Stimulated activated CD4-positive, alpha-beta T cell treated with anti-CD3 and anti-CD28 coated beads, TNF-alpha, amount 100 ng/mL, for 4 hours (primary cell): ENCODE data around the gene GFOD1.

Source experiments
- DNase-seq, 3 experiments: peaks; one replicate each; pipeline ENCODE4 v3.0.0-alpha.2; 2020; ENCODE audit warnings: low read depth in 3 of 3

GFOD1 gene

DNA sequence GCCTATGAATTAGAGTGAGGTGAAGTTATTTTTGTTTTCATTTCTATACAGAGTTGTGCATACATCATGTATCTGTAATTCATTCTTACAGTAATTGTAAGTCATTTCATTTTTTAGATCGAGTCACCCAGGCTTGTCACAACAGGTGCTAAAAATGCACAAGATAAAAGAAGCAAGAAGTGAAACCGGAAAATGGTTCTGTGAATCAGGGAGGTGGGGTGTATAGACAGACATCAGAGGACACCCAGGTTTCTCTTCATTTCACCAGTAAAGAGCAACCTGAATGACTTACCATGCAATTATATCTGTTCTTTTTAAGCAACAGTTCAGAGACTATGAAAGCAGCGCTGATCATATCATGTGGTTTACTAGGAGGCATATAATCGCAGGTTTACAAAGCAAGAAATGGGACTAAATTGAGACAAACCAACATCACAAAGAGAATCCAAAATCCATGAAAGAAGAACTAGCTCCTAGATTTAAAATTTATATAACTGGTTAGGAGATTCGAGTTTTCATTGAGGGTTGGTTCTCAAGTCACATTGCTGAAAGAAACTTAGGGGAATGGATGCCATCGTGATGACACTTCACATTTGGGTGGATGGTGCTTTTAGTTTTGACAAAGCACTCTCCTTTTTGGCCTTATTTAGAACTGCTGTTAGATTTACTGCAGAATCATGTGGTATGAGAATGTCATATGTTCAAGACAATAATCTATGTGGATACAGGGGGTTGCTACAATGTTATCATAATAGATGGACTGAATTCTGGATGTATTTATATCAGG lies 131.2 kb downstream of the GFOD1 start:
- DNase-seq: peak in 1 of 3 experiments; percentile 13

GRCh38 chr6:13355043-13355945 lies 132.1 kb downstream of the GFOD1 start:
- DNase-seq: no peak

GRCh38 chr6:13354331-13355042 lies 132.9 kb downstream of the GFOD1 start:
- DNase-seq: no peak

DNA sequence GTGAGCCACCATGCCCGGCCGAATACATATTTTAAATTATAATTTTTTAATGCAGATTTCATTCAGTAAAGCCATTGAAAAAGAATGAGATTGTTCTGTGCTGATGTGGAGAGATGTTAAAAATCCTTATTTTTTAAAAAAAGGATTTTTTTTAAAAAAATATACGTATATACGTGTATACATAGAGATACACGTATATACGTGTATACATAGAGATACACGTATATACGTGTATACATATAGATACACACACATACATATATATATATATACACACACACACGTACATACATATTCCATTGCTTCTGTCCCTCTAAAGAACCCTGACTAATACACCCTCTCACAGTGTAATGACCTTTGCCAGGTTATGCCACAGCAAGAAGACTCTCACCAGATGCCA lies 135.2 kb downstream of the GFOD1 start:
- no peak for DNase-seq

- no peak for DNase-seq
These were observed 136.1 kb downstream of the GFOD1 start for GRCh38 chr6:13351271-13351670.

DNA sequence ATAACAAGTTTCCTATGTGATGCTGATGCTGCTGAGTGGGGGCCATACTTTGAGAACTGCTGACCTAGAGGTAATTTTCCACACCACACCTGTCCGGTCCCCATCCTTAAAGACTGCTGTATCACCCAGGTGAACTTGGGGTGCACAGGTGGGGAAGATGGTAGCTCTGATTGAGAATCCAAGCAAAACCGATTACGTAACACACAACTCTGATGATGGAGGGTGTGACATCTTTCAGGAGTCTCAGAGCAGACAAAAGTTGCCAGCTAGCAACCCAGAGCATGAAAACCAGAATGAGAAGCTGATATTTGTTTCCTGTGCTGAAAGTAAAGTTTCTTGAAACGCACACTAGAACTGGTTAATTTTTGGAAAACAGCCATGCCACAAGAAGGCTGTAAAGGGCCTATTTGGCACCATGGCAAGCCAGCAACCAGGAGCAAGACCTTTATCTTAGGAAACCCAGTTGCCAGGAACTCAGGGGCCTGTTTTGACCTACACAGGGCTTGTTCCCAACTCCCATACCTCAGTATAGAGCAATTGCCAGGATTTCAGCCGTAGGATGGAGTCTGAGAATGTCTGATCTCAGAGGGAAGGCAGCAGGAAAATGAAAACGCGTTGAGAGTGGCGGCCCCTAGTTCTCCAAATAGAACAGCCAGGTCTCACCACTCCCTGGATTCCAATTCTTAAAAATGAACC lies 137.4 kb downstream of the GFOD1 start:
- DNase-seq: no peak

- DNase-seq: no peak
These were observed 138.9 kb downstream of the GFOD1 start for GRCh38 chr6:13348334-13349113.

- DNase-seq: no peak
These were observed 141.2 kb downstream of the GFOD1 start for GRCh38 chr6:13346245-13346644.

GRCh38 chr6:13342414-13343019 lies 144.9 kb downstream of the GFOD1 start:
- no peak for DNase-seq

DNA sequence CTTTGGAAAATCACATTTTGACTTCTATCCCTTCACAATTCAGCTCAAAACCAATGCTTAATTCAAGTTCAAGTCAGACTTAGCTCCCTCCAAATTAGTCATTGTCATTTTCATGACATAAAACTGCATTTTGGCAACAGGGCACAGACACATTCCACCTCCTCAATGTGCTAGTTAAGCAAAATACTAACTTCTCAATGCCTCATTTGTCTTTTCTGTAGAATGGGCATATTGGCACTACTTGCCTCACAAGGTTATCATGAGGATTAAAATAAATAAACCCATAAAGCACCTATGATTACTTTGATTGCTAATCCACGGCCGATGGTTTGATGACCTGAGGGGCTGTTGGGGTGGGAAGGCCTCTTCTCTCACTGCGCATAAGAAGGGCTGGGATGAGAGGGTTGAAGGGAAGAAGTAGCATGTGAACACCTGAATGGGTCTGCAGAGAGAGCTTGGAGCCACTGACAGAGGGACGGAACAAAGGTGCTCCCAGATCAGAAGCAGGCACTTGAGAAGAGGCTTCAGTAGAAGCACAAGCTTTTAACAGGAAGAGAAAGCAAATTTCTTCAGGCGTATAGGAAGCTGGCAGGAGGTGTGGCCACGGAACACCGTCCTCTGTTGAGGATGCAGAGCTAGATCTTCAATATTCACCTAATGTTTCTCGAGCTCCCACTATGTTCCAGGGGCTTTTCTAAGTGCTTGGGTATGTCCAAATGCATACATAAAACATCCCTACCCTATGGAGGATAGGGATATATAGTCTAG lies 147.4 kb downstream of the GFOD1 start:
- DNase-seq: no peak

DNA sequence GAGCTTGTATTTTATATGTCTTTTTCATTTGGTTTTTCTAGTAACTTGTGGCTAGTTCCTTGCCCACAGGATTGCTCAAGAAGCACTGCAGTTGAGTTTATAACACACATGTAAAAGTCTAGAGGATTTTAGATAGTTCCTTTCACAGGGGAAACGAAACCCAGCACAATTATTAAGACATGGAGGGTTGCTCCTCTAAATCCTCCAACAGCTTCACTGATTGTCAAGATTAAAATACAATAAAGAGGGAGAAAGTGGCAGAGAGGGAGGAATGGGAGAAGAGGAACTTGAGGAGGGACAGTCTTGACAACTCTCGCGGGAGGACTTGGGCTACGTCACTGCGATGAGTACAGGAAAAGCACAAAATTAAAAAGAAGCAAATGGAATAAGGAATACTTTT lies 149.4 kb downstream of the GFOD1 start:
- no peak for DNase-seq

DNA sequence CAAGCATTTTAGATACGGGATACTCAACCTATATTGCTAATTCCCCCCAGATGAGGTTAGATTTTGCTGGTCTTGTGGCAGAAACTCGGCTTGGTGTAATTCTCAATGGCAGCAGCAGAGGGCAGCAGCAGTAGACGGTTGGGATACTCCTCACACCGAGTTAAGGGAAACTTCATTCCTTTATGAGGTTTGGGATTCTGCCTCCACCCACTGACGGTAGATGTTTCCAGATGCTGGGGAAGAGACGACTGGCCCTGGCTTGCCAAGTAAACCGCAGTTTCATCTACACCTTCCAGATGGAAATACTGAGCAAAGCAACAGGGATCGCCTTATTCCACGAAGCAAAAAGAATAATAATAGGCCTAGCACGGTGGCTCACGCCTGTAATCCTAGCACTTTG lies 150.8 kb downstream of the GFOD1 start:
- peak; percentile 61 to 77 (median 67) for DNase-seq

DNA sequence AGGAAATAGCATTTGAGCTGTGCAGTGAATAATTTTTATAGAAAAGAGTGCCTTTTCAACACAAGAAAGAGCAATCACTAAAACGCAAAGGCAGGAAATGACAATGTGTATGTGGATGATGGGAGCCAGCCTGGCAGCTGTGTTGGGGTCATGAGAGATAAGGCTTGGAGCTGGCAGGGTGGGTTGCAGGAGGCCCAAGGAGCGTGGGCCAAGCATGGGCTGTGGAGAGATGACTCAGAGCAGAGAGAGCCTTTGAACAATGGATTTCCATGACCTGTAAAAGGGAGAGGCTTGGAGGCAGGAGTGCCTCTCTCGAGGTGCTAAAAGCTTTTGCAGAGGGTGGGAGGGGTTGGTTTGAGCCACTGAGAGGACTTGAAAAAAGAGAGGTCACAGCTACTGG lies 152.4 kb downstream of the GFOD1 start:
- no peak for DNase-seq

DNA sequence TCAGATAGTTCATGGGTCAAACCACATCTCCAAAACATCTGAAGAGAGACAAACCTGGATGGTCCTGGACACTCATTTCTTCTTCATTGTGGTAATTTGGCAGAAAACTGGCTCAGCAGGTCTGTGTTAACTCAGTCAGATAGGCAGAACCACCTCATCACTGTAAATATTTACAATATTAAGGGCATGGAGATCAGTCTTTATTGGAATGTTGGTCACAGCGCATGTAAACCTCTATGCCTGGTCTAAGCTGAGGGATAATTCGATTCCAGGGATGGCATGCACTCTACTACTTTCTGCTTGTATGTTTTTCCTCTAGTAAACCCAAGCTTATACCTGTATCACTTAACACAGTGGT lies 155.1 kb downstream of the GFOD1 start:
- no peak for DNase-seq

DNA sequence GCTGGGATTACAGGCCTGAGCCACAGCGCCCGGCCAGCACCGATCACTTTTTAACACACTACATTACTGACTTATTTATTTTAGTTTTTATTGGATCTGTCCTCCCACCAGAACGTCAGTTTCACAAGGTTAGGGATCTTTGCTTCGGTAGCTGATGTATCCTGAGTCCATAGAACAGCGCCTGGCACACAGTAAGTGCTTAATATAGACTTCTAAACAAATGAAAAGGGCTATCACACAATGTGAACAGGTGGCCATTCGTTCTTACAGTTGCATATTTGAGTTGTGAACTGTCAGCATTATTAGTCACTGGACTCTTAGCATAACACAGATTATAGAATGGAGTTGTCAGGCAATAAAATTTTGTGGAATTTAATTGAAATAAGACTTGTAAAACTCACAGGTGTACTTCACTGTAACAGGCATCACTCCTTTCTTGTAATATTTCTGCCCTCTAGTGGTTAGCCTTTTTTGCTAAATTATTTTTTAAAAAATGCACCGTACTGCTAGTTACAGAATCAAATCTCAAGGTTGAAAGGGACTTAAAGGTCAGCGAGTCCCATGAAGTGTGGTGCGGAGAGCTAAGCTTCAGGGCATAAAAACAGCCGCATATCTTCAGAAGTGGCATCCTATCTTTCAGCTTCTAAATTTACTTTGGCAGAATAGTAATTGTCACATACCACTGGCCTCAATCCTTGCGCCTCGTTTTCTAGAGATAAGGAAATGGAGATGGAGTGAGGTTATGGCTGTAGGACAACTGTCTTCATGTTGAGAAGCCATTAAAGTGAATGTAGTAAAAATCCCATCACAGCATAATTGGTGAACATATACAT lies 155.7 kb downstream of the GFOD1 start:
- DNase-seq: no peak

DNA sequence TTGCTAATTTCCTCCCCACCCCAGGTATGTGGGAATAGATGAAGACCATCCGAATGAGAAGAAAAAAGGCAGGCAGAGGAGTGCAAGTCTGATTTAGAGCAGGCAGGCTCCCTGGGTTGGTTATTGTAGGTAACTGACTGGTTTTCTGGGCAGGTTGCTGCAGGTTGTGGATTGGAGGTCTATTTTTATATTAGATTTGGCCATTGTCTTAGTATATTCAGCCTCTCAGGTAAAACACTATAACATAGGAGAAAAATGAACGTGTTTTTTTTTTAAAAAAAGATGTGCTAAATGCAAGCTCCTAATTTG lies 158.6 kb downstream of the GFOD1 start:
- no peak for DNase-seq

DNA sequence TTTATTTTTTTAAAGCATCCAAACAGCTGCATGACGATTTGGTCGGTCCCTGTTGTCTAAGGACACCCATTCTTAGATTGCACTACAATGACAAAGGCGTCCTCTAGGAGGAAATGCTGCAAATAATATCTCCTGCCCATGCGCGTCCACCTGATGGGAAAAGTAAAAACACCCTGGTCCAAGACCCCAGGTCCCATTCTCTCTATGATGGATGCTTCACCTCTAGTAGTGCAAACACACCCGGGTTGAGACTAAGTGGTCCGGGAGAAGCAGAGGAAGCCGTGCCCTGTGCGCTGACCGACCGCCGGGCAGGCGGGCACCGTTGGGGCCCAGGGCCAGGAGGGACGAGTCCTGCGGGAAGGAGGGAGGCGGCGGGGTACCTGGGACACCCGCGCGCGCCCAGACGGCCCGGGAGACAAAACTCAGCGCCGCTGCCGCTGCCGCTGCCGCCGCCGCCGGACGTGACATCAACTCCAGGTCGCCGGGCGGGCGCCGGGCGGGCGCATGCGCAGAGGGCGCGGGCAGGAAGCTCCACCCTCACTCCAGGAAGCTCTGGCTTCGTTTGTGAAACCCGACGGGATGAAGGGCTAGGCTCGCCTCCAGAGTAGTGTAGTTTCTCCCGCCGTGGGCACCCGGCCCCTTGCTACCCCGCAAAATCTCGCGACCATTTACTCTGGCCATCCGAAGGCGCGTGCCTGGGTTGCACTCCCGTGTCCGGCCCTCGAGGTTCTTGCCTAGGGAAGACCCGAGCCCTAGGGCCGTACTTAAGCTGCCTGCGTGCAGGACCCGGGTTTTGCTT lies 159.1 kb downstream of the GFOD1 start, which contains the start of gene TBC1D7:
Gene TBC1D7, minus strand, starts transcription at position 462 of the 799 bp plus-strand sequence. CDS start 1,639 bp downstream, outside the sequence.
- peak; percentile 87 to 91 (median 88) for DNase-seq

DNA sequence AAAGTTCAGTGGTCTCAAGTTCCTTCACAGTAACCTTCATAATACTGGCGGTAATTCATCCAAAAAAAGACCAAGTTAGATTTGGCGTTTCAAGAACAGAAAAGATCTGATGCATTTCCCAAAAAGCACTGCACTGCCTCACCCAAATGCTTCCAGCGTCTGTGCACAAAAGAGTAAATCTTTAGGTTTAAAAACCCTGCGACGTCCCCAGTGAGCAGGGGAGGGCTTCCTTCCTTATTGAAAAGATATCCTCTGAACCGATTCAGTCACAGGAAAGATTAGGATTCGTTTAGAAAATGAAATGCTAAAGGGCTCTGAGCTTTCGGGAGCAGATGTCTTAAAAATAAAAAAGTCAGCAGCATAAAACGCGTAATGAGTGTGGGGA lies 159.7 kb downstream of the GFOD1 start:
- DNase-seq: no peak
